NCI-H2196 treated with DMSO at 0.1 percent for 48 hours (cell line): ENCODE measurements around the gene SPINK9.

ENCODE experiments used
- DNase-seq: peaks from one replicate; lab custom pipeline; 2025; ENCODE audit not compliant: unreplicated experiment; lab: John Stamatoyannopoulos, UW

The SPINK9 gene

DNA sequence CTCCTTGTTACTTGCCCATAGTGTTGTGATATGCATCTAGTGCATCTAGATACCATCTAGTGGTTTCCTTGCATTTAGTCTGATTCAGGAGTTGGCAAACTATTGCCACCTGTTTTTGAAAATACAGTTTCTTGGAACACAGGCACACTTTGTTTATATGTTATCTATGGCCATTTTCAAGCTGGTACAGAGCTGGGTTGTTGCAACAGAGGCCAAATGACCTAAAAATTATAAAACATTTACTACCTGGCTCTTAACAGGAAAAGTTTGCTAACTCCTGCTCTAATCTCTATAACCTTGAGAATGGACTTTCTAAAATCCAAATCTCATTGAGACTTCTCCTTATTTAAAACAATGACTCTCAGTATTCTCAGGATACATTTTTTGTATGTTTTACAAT, 29.0 kb downstream of the SPINK9 start:
- DNase-seq: no peak

DNA sequence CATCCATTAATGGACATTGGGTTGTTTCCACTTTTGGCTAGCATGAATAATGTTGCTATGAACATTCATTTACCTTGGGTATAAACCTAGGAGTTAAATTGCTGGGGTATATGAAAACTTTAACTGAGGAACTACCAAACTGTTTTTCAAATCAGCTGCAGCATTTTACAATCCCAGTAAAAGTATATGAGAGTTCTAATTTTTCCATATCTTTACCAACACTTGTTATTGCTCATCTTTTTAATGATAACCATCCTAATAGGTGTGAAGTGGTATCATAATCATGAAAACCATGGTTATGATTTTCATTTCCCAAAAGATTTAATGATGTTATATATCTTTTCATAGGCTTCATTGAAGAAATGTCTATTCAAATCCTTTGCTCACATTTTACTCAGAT, 32.9 kb downstream of the SPINK9 start:
- no peak for DNase-seq

DNA sequence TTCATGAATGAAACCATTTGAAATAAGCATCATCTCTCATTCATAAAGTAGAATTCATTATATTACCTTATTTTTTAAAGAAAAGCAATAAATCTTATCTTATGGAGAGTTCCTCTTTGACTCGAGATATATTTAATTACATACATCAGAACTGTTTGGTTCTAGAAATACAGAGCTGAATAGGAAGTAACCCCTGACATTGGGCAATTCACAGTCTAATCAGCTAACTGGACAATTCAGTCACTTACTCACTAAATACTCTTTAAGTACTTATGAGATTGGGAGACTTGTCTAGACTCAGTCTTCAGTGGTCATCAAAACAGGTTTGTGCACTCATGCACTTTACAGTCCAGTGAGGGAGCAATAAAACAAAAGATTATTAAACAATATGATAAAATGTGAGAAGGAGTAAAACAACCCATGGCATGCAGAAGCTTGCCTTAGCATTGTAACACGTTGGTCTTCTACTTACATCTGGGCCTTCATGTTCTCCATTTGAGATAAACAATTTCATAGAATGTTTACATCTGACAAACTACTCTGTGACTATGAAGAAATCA, 36.9 kb downstream of the SPINK9 start:
- DNase-seq: no peak

DNA sequence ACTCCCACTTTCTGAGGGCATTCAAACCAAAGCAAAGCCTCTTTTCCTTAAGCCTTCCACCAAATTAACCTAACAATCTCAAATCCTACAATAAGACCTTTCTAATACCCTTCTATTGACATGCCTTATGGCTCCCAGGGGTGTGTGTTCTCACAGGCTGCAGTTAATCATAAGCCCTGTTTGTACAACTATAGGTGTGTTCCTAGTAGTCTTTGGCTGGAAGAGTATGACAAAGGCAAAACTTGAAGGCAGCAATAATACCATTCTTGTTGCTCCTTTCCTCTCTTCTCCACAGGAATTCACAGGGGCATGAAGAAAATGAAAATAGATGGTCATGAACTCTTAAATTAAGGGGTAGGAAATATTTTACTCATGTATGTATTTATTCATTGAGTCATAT, 37.5 kb downstream of the SPINK9 start:
- no peak for DNase-seq

DNA sequence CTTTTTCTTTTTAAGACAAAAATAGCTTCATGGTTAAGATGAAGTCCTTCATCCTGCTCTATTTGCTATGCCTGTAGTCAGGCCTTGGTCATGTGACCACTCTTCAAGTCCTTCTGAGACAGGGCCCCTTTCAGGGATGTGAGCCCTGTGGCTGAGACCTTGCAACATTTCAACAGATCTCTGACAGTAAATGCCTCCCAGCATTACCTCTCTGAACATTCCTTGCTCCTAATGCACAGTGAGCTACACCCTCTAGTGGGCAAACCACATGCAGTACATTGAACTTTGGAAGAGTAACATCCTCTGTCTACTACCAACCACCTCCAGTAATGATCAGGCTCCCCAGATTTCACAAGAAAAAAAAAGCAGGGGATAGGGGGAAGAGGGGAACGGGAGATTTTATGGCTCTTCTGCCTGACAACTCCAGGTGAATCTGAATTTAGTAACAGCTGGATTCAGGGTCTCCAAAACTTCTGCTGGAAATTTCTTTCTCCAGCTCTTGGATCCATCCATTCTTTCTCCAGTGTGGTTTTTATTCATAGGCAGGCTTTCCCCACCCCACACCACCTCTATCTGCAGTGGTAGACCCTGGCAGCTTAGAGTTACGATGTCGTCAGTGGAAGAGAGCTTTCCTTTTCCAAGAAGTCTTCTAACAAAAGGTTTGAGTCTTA, 39.5 kb downstream of the SPINK9 start:
- DNase-seq: peak; percentile 6

DNA sequence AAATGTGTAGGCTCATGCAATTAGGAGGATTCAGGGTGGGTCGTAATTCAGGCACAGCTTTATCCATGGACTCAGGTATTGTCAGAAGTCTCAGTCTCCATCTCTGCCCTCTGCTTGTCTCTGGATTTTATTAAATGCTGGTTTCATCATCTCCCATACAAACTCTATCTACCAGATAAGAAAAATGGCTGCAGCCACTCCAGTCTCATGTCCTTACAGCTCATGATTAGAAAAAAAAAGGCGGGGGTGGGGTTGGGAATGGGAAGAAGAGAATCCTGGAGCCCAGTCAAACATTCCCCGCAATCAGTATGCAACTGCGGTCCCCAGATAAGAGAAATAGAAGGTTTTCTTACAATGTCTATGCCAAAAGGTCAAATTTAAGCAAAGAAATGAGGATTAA, 40.8 kb downstream of the SPINK9 start:
- no peak for DNase-seq

DNA sequence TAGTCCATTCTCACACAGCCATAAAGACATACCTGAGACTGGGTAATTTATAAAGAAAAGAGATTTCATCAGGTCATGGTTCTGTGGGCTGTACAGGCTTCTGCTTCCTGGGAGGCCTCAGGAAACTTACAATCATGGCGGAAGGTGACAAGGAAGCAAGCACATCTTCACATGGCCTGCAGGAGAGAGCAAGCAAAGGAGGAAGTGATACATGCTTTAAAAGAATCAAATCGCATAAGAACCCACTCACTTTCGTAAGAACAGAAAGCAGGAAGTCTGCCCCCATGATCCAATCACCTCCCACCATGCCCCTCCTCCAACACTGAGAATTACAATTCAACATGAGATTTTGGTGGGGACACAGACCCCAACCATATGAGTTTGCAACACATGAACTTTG, 43.3 kb downstream of the SPINK9 start:
- DNase-seq: no peak

DNA sequence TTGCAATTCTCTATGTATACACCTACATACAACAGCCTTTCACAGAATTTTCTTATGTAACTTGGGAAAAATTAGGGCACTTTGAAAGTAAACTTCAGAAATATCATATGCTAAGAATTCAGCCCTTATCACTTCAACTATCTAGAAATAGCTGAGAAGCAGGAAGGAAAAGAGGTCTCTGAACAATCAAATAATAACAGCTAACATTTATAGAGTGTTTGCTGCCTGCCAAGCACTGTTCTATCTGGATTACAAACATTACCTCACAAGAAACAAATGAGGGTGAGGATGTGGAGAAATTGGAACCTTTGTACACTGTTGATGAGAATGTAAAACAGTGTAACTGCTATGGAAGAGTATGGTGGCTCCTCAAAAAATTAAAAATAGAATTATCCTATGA, 44.0 kb downstream of the SPINK9 start:
- no peak for DNase-seq

DNA sequence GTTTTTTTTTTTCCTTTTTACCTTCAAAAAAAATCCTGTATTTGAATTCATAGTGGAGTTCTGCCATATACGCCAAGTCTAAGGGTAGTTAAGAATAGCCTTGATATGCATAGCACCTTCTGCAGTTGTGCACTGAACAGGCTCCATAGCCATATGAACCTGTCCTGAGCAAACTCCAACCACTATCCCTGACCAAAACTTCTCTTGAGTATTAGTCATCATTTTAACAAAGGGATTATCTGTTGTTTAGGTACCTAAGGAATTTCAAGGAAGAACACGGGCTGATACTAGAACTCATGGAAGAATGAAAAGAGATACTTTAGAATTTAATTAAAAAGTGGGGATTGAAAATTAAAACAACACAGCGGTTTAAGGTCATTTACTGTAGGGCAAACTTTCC, 46.5 kb downstream of the SPINK9 start:
- no peak for DNase-seq

DNA sequence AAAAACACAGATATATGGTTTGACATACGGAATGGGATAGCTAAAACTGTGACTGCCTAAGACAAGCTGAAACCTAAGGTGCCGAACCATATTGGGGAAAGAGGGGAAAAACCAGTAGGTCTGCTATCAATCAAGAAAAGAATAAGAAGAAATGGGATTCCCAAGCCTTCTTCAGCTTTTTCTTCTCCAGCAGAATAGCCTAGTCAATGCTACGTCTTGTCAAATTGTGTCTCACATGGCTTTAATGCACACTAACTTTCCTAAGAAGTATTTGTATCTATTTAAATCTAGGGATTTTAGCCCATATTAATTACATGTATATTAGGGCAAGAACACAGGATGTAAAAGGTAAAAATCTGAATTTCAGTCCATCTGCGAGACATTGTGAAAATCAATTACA, 47.6 kb downstream of the SPINK9 start:
- no peak for DNase-seq

DNA sequence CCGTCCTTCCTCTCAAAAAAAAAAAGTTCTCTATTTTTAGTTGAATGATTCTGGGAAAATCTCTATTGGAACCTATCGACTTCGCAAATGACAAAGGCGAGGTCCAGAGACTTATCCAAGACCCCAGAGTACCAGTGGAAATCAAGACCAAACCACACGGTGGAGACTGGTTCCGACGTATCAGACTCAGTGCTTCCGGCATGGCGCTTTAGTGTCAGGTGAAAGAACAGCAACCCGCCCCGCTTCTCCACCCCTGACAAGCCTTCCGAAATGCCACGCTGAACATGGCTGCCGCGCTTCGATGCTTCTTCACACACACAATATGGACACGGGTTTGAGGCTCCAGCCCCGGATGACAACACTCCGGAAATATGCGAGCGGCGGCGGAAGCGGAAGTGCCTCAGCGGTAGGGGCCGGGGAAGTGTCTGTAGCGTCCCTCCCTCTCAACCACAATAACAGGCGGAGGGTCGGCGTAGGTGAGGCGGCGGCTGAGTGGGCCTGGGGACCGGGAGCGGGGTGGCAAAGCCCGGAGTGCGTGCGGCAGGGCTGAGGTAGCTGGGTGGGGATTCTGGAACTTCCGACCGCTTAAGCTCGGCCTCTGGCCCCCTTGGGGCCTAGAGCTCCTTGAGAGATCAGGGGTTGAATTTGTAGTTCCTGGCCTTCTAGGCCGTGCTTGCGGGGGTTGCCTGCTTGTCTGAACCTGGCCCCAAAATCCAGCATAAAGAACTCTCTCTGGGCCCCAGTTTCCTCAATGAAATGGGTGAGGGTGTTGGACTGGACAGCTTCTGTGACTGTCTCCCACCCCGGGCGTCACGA, 48.4 kb downstream of the SPINK9 start, which contains the start of gene FBXO38:
FBXO38 (plus strand) TSS at position 395 of the 816 bp plus-strand sequence. CDS start 10,819 bp downstream, outside the sequence.
- DNase-seq: peak; percentile 93

DNA sequence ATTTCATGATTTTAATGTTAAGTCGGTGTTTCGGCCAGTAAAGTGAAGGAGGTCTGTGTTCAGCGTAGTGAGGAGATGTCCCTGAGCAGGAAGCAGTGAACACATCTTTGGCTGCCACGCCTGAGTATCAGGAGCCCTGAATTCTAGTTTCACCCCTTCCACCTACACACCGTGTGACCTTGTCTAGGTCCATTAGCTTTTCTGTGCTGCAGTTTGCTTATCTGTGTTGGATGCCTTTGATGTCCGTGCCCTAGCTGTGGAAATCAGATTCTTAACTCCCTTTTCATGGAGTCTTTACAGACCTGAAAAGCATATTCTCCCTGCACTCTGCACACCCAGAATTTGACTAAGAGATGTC, 49.0 kb downstream of the SPINK9 start:
- no peak for DNase-seq

DNA sequence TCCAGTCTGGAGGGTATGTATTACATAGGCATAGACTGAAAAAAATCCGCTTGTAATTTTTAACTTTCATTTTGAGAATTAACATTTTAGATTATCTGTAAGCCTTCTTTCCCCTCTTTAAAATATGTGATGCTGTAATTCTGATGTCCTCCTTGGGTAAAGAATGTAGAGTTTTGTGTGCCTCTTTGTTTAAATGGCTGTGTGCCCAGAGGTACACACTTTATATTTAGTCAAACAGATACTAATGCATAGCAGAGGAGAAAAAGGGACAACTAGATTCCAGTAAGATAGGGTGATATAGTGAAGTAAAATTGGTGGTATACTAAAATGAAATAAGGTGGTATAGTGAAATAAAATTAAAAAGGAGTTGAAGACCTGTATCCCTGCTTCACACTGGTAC, 49.7 kb downstream of the SPINK9 start:
- DNase-seq: no peak

DNA sequence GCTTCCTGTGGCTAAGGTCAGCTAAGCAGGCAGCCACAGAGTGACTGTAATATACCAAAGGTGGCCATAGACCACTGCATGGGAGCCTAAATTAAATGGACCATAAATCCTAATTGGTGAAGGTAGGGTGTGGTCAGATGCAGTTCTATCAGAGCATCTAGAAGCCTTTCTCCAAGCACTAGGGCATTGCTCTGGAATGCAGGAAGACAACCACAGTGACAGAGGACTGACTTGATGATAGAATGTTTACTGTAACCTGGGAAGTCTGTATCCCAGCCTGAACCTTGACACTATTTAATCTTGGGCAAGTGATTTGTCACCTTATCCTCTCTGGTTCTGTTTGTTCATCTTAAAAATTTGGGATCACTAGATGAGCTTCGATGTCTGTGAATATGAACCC, 50.7 kb downstream of the SPINK9 start:
- DNase-seq: no peak

DNA sequence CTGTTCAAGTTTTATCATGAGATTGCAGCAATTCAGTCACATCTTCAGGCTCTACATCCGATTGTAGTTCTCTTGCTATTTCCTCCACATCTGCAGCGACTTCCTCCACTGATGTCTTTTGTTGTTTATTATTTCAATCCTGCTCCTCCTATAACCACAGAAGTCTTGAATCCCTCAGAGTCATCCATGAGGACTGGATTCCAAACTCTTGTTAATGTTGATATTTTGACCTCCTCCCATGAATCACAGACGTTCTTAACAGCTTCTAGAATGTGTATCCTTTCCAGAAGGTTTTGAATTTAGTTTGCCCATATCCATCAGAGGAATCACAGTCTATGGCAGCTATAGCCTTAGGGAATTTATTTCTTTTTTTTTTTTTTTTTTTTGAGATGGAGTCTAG, 52.0 kb downstream of the SPINK9 start:
- DNase-seq: no peak

DNA sequence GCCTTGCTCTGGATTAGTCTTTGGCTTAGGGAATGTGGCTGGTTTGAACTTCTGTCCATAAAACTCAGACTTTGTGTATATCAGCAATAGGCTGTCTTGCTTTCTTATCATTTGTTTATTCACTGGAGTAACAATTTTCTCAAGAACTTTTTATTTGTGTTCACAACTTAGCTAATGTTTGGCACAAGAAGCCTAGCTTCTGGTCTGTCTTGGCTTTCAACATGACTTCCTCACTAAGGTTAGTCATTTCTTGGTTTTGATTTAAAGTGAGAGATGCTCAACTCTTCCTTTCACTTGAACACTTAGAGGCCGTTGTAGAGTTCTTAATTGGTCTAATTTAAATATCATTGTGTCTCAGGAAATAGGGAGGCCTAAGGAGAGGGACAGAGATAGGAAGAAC, 53.3 kb downstream of the SPINK9 start:
- no peak for DNase-seq
